Measurements from ENCODE around the gene DNAI1.

The DNAI1 gene

DNA sequence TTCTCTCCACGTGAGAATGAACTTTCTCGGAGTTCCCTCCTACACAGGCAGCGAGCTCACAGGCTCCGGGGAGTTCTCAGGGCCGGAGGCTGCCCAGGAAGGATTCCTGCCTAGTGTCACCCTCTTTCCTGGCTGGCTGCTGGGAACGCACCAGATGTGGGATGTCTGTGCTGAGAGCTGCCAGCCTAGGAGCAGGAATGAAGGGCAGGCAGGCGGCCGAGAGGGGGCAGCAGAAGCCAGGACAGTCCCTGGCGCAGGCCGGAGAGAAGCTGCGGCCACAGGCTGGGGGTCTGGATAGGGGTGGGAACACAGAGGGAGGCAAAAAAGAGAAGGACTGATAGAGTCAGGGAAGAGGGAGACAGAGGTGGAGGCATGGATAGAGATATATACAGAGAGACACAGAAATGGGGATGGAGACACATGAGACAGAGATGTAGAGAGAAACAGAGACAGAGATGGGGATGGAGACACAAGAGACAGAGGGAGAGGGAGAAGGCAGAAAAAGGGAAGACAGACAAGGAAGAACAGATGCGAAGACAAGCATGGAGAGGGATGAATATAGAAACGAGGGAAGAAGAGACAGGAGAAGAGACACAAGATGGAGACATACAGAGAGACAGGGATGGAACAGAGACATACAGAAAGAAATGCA, 89.5 kb downstream of the DNAI1 start:
- DNase-seq, result peak; percentile 84

DNA sequence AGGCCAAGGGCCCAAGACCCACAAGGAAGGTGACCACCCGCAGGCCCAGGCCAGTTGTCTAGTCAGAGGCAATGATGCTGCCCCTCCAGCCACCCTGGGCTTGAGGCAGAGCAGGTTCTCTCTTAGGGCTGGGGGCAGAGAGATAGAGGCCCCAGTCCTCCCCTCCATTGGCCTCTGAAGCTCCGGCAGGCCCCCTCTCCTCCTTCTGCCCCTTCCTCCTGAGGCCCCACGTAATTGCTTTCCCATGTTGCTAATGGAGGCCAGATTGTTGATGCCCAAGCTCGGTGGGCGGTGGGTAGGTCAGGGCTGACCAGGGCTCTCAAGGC, 90.8 kb downstream of the DNAI1 start:
- DNase-seq, result no peak

DNA sequence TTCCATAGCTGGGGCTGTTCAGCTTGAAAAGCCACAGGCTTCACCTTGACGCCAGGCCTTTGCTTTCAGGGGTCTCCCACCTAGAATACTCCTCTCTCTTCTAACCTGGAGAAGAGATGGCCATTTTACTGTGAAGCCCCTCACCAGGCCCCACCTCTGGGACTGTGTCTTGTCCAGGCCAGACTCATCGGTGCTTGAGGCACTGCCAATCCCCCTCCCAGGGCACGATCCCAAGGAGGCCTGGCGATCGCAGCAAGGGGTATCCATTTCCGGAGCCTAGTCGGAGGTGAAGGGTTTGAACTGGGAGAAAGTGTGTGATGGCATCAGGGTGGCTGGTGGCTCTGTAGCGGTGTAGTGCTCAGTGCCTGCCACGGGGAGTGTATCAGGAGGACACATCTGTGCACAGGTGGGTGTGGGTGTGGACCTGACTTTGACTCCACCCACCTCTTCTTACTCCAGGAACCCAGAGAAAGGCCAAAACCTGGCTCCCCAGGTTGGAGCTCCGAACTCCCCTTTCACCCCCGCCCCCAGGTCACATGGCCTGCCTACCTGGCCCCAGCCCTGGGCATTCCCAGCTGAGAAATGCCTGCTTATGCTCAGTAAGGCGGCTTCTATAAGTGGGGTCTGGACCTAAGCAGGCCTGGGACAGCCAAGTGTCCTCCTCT, 91.5 kb downstream of the DNAI1 start:
- no peak for DNase-seq

DNA sequence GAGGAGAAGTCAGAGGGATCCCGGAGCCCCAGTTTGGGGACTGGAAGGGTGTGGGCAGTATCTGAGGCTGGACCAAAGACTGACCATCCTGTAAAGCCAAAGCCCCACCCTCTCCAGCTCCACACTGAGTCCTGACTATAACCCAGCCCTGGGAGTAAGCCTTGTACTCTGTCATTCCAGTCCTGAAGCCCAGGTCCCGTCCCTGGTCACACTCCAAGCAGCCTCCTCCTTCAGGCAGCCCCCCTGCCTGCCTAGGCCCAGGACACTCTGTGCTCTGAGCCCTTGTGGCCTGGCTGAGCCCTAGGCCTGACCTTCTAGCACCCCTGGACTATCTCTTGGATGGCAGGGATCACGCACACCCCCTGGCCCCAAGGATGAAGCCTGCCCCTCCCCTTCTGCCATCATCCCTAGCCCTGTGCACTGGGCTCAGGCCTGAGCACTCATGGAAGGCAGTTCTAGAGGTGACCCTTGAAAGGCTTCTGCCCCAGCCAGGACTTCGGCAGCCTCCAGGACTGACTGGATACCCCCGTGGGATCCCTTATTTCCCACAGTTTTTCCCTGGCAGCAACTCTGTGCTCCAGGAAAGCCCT, 92.2 kb downstream of the DNAI1 start:
- no peak for DNase-seq

DNA sequence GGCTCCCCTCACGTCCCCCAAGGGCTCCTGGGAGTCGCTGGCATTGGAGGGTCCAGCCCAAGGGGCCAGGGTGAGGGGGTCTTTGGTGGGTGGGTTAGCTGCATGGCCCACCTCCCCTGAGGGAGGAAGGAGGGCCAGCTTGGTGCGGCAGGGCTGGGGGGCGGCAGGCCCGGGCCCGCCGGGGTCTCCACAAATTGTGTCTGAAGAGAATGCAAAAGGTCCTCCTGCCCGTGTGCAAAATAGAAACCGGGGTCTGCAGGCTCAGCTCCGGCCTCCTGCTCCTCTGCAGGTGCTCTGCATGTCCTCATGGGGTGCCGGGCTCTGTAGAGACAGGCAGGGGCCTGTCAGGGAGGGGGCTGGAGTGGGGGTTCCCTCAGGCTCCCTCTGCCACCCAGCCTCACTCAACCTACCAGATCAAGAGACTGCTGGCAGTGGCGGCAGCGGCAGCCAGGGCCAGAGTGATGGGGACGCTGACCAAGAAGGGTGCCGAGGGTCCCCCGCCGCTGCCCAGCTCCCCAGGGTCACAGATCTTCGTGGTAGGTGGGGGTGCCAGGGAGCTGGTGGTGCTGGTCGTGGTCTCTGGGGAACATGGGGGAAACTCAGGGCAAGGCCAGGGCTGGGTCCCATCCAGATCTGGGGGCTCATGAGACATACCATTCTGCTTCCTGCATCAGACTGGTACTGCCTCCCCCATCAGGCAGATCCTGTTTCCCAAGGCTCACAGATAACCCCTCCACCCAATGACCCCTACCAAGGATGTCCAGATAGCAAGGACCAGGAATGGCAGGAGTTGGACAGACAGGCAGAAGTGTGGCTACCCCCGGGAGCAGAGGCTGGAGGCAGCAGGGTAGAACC, 93.4 kb downstream of the DNAI1 start:
- DNase-seq, result no peak

DNA sequence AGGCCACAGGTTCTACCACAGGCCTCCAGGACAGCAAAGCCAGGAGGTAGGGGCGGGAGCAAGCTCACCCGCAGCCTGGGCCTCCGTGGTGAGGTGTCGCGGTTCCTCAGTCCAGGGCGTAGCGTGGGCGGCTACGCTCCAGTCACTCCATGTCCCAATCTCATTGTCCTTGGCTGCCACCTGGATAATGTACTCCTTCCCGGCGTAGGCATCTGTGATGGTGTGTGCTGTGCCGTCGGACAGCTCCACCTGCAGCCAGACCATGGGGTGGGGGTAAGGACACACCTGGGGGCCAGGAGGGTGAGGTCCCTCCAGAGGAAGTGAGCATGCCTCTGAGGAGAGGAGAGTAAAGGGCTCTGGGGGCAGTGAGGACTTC, 94.0 kb downstream of the DNAI1 start:
- no peak for DNase-seq

DNA sequence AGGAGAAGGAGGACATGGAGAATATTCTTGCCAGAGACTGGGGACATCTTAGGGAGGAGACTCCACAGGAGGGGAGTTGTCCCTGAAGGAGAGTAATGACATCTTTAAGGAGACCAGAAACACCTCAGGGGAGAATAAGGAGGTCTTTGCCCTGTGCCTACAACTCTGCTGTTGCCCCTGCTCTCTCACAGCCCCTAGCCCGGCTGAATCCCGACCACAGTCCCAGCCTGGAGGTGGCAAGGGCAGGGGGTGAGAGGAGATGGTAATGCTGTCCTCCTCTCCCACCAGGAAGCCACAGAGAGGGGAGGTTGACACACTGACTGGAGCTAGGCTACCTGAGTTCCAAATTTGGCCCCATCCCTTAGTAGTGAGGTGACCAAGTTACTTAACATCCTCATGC, 94.4 kb downstream of the DNAI1 start:
- no peak for DNase-seq

DNA sequence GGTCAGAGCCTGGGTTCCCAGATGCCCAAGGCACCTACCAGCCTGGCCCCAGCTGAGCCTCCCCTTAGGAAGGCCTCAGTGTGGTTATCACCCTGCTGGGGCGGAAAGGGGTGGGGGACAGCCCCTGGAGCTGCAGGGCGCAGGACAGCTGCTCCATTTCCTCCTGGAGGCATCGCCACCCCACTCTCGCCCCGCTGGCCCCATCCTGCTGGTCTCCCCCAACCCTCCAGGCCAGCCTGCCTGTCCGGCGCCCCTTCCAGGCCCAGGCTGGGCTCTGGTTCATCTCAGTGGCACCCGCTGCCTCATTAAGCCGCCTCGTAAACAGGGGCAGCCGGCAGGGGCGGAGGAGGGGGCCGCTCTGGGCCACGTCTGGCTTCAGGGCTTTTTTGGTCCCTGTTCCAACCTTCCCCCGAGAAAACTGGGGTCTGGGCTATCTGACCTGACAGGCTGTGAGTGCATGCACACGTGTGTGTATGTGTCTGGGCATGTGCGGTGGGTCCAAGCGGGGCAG, 95.0 kb downstream of the DNAI1 start:
- DNase-seq, result no peak

DNA sequence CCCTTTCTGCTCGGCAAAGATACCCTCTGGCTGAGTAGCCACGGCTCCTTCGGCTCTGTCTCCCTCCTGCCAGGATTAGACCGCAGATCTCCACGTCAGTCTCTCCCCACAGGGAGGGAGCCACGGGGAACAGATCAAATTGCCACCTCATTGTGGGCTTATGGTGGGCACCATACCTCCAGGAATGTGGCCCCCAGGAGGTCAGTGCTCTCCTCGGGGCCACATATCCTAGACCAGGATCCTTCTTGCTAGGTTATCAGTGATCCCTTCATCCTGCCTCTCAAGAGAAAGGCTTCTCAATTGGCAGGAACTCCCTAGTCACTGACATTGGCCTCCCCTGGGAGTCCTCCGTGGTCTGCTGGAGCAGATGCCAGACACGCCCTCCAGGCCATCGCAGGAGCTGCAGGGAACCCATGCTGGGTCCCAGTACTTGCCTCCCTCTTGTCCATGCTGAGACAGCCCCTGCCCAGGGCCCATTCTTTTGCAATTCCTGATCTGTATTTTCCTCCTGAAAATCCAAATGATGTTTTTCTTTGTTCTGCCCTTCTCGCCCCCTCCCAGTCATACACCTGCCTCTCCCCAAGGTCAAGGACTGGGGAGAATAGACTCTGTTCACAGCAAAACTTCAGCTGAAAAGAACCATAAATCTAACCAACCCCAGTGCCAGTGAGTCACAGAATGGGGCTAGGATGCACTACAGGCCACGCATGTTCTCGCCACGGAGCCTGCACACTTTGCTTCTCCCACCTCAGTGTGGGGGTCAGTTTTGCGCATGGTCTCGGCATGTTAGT, 95.8 kb downstream of the DNAI1 start:
- DNase-seq, result peak; percentile 94

DNA sequence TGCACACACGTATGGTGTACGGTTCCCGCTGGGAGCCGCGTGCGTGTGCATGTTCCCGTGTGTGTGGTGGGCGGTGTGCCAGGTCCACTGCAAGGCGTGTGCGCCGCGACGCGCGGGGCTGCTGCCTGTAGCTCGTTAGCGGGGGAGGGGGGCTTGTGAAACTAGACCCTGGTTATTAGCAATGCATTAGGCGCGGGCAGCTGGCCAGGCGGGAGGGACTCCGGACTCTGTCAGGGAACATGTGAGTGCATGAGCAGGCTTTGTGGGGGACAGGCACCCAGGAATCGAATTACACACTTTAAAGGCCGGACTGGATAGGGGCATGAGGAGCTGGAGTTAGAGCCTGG, 96.4 kb downstream of the DNAI1 start:
- peak; percentile 92 for DNase-seq

DNA sequence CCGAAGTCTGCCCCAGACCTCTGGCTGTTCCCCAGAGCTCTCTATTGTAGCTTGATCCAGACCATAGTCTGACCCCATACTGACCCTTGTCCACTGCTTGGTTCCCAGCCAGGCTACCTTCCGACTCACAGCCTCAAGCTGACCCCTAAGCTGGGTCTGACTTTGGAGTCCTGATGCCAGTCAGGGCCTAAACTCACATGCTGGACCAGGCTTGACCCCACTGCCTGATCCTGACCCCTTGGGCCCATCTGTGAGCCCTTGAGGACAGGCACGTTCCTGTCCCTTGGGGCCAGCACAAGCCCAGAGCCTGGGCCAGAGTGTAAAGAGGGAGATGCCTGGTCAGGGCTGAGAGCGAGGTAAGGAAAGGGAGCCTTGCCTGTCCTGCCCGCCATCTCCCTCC, 96.9 kb downstream of the DNAI1 start:
- DNase-seq, result peak; percentile 34

DNA sequence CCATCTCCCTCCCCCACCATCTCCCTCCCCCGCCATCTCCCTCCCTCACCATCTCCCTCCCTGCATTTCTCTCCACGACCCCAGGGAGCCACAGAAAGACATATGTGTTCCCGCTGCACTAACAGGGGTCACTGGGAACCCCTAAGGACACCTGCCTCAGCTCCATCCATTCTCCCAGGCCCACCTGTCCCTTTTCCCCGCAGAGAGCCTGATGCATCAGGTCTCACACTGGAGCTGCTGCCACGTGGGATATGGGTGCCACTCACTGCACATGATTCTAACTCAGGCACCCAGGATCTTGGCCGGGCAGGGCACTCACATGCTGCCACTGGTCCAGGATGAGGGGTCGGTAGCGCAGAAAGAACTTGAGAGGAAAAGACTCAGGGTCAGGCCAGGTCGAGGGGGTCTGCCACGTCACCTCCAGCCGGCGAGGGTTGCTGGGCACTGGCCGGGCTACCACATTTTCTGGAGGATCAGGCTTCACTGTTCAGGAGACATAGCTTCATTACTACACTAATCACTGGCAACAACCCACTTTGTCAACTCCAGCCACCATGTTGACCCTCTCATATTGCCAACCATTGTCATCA, 97.4 kb downstream of the DNAI1 start:
- no peak for DNase-seq

DNA sequence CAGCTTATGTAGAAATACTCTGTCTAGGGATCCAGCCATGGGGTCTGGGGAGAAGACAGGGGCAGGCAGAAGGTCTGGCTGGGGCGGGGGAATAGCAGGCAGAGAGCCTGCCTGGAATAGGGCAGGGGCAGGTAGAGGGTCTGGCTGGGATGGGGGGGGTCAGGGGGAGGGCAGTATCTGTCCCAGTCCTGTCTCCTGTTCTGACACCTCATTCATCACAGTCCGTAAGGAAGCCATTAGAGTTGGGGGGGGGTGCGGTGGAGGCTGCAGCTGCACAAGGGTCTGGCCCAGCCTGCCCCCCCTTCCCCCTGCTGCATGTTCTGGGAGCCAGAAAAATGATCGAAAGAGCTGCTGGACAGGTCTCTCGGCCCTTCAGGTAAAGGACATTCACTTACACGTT, 98.3 kb downstream of the DNAI1 start:
- no peak for DNase-seq

DNA sequence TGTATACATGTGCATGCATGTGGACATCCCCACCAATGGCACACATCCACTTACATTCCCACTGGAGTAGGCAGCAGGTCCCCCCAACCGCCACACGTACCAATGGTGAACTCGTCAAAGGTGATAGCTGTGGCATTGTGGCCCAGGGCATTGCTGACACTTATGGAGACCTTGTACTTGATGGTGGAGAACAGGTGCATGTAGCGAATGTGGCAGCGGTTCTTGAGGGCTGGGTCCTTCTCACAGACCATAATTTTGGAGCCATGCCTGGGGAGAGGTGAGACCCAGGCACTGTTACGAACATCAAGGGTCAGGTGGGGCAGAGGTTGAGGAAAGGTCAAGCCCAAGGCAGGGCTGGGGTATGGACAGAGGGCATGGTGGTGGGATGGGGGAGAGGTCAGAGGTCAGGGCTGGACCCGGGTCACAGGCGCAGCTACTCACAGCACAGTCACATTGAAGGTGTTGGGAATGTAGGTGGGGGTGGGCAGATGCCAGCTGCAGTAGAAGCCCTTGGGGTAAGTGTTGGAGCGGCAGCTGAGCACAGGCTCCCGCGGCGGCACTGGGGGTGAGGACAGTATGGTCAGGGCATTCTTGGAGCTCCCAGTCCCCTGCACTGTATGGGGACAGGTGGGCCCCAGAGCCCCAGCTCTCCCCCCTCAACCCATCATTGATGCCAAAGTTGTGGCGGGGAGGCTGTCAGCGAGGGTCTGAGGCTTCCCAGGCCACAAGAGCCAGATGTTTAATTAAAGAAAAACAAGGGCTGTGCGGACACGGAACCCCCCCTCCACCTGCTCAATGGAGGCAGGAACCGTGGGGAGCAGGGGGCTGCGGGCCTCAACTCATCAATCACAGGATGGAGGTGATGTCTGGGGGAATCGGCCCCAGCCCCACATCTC, 99.1 kb downstream of the DNAI1 start:
- no peak for DNase-seq

DNA sequence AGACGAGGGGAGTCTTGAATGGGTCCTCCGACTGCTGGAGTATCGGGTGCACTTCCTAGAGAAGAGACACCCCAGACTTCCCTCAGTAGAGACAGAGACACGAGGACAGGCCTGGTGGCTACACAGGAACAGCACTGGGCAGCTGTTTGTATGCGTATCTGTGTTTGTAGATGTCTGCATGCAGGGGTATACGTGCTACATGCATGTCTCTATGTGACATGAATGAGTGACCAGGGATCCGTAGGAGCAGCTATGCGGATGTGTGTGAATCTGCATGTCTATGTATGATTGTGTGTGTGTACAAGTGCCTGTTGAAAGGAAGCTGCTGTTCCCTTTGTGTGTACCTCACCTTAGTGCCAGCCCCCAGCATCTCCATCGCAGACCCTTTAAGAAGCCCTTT, 99.8 kb downstream of the DNAI1 start:
- no peak for DNase-seq

DNA sequence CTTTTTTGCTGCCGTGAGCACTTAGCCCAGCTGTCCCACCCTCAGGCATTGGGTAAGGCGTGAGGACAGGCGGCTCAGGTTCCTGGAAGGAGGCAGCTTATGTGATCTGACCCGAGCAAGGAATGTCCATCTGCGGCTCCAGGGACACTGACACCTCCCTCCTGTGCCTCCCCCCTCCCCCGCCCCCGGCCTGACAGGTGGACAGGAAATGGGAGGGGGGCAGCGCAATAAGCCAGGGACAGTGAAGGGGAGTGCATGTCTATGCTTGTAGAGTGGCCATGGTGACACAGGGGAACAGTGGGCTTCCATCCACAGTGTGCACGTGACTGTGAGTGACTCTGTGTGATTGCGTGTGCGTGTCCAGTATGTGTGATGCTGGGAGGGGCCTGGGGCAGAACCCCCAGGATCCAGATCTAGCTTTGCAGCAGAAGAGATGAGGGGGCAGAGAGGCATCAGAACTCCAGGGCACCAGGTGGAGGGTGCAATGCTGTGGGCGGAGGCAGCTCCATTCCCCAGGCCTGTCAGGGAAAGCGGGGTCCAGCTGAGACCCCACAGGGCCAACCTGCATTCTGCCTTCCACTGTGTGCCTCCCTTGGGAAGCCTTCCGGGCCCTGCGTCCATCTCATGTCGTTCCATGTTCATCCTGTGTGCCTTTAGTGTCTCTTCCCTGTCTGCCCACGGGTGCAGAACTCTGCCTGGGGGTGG, 100.5 kb downstream of the DNAI1 start:
- no peak for DNase-seq

DNA sequence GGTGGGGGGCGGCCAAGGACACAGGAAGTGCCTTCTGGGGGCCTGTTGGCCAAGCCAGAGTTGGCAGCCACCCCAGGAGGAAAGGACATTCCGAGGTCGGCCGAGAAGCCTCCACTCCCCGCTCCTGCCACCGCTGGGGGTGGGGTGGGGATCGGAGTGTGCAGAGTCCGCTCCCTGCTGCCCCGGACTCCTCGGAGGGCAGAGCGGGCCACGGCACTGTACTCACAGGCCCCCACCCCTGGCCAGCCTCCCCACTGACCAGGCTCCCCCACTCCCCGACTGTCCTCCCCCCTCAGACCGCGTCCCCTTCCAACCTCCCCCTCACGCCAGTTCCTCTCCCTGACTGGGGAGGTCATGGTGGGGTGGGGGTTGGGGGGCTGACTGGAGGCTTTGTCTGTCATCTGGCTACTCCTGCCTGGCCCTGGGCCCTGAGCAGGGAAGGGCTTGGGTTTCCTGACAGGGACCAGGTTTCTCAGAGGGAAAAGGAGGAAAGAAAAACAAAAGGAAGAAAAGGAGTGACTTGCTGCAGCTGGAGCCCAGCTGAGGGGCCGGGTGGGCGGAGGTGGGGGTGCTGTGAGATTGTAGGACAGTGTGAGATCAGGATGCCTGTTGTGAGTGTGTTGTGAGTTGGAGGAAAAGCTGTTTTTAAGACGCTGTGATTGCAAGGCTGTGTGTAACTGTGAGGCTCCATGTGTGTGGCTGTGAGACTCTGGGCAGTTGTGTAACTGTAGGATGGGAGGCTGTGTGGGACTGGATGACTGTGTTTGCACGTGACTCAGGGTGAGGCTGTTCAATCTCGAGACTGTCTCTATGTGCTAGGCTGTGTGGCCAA, 101.2 kb downstream of the DNAI1 start:
- no peak for DNase-seq

DNA sequence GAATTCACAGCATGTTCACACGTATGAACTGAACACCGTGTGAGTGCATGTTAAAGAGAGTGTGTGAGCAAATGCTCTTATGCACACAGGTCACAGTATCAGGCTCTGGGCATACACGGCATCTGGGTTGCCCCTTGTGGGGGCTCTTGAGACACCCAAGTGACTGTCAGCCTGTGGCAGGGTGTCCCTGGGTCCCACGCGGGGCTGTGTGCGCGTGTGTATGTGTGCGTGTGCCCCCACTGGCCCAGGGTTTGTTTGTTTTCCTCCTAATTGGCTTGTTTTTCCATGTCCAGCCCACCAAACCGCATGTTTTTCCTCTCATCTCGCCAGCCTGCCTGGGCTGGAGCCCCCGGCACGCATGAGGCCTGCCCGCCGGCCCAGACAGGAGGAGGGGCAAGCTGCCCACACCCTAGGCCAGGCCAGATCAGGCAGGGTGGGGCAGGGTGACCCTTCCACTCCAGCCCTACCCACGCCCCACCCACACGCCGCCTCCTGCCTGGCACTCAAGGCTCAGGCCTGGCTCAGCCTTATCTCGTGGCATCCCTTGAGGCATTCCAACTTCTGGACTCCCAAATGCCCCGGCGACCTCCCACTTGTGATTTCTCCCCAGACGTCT, 102.1 kb downstream of the DNAI1 start:
- no peak for DNase-seq

DNA sequence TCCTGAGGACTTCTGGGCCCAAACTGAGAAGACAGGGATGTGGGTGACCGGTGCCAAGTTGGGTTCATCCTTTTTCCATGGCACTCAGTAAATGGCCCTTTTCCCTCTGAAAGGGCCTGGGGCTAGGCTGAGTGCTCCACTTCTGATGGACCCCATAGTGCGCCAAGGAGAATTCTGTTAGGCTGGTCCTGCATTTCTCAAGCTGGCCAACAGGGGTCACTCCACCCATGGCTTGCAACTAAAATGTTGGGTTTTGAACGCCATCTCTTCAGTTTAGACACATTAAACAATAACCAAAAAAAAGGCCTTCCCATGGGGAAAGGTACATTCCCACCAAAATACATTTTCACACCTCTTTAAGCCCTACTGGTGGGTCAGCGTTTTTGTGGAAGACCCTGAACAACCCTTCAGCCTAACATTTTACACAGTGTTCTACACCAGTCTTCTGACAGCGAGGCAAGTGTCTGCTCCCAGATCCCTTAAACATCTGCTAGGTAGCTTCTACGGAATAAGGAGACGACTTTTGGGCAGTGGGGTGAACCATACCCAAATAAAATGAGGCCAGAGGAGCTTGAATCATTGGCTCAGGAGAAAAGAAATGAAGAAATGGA, 103.6 kb downstream of the DNAI1 start:
- no peak for DNase-seq

All from NCI-H1092 treated with DMSO at 0.1 percent for 48 hours (cell line).